Retina (tissue), 1 donor: ENCODE measurements around the gene PRKN.
"Not testable (repeated sequence)": the region's sequence is repeated elsewhere in the genome, so short reads cannot be mapped to it uniquely, and the experiment has no call there.

ENCODE experiments used
- DNase-seq: peaks from one replicate; pipeline ENCODE4 v3.0.0-alpha.2; 2016

PRKN gene

GRCh38 chr6:161880056-161880455 lies 847.5 kb downstream of the PRKN start:
- DNase-seq = no peak

- DNase-seq = no peak
Observed at GRCh38 chr6:161876231-161876630, 851.3 kb downstream of the PRKN start.

DNA sequence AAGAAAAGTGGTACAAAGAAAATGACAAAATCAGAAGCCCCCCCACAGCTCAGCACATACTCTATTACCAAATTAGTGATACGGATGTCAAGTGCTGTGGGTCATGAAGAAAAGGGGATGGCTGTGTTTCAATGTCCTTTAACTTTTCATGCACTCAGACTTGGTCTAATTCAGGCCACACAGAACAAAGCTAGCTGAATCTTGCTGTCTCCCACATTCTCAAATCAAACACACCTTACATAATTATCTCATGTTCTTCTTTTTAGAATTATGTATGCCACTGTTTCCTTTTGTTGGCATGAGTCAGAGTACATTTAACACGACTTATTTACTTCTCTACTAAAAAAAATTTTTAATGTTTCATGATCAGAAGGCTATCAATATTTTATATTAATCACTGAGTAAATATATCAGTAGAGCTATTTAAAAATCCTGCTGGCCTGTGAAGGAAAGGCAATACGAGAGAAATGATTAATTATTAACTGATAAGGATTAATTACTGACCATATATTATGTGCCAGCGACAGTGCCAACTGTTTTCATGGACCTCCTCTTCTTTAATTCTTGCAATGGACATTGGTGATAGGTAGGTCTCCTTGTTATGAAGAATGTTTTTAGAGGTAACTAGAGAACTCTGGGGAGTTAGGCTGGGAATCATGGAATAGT lies 857.2 kb downstream of the PRKN start:
- no peak for DNase-seq

DNA sequence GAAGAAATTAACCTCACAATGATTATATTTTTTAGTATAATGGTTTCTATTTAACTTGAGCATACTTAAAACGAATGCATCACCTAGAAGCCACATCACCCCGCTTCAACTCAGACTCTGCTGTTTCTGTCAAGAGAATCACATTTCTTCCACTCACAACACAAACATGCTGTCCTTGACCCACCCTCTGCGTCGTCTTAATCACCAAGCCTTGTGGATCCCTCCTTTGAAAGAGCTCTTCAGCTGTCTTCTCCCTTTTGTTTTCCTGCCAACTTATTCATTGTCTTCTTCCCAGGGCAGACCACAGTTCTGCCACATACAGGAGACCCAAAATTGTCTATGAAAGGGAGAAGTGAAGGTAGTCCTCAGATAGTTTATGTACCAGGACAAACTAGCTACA lies 858.1 kb downstream of the PRKN start:
- DNase-seq = no peak

- DNase-seq = no peak
Observed at GRCh38 chr6:161866570-161866969, 861.0 kb downstream of the PRKN start.

- not testable (repeated sequence) for DNase-seq
Observed at GRCh38 chr6:161861061-161861460, 866.5 kb downstream of the PRKN start.

- DNase-seq = peak; percentile 36
Observed at GRCh38 chr6:161853657-161854056, 873.9 kb downstream of the PRKN start.

DNA sequence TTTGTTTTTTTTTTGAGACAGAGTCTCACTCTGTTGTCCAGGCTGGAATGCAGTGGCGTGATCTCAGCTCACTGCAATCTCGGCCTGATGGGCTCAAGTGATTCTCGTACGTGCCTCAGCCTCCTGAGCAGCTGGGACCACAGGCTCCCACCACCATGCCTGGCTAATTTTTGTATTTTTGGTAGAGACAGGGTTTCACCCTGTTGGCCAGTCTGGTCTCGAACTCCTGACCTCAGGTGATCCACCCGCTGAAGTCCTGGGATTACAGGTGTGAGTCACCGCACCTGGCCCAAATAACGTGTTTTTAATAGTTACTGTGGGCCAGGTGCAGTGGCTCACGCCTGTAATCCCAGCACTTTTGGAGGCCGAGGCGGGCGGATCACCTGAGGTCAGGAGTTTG lies 876.1 kb downstream of the PRKN start:
- DNase-seq = not testable (repeated sequence)

- DNase-seq = no peak
Observed at GRCh38 chr6:161850562-161850961, 877.0 kb downstream of the PRKN start.

DNA sequence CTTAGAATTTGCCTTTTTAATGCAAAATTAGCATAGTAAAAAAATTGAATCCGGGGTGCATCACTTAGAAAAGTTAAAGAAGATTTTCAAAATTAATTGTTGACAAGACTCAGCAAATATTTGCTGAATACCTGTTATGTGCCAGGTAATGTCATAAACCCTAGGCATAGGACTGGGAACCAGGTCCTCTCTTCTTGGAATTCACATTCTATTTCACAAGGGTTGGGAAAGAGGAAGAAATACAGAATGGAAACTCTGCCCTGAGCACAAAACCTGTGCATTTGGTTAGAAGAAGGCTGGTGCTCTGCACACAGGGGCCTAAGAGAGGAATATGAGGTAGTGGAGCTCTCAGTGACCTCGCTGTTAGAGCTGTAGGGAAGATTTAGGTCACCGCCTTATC lies 879.9 kb downstream of the PRKN start:
- DNase-seq = no peak

- DNase-seq = no peak
Observed at GRCh38 chr6:161844804-161845203, 882.8 kb downstream of the PRKN start.

DNA sequence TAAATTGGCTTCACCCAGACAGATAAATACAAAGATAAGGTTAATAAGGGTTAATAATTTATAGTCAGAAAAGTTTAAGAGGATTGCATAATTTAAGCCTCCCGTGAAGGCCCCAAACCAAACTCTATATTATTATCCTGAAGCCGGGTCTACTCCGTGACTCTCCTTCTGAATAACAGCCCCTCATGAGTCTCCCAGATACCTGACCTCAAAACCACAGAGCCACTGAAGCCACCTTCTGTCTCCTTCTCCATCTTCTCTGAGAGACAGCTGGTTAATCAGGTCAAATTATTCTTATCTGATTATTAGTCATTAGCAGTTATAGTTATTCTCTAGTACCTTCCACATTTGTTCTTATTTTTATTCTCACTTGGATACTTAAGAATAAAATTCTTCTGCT lies 884.5 kb downstream of the PRKN start:
- peak; percentile 4 for DNase-seq

GRCh38 chr6:161840380-161840779 lies 887.2 kb downstream of the PRKN start:
- DNase-seq = no peak

DNA sequence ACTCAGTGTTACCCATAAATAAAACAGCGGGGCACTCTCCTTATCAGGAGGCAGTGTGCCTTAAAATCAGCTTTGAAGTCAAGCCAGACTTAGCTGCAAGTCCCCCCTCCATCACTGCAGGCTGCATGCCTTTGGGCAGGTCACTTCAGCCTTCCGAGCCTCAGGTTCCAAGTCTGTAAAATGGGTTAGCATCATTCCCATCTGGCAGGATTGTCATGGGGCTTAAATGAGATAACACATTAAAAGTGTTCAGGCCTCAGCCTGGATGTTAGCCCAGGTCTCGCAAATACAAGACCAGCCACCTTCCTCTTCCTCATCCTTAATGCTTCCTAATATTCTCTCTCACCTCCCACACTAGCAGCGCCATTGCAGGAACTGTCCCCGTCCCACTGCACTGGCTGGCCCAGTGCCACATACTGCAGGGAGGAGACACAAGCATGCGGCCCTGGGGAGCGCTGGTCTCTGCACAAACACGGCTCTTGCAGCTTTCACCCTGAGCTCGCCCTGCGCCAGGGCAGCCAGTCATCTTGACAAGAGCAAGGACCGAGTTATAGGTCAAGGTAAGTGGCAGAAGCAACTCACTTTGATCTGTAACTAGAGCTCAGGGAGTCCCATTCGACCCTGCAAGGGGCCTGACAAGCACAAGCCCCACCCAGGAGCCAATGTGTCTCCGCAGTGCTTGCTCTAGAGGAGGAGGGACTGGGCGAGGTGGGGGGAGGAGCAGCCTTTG lies 889.1 kb downstream of the PRKN start:
- no peak for DNase-seq

- DNase-seq = no peak
Observed at GRCh38 chr6:161837854-161838253, 889.7 kb downstream of the PRKN start.

DNA sequence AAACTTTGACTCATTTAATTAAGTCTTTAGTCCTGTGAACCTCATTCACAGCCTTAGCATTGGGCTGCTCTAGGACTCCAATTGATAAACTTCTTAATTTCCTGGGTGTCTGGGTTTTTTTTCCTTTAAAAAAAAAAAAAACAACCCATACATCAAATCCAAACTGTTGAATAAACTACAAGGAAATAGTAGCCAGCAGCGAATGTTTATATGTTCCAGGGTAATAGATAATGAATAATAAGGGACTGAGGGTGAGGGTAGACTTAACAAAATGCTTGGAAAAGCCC lies 890.2 kb downstream of the PRKN start:
- no peak for DNase-seq

DNA sequence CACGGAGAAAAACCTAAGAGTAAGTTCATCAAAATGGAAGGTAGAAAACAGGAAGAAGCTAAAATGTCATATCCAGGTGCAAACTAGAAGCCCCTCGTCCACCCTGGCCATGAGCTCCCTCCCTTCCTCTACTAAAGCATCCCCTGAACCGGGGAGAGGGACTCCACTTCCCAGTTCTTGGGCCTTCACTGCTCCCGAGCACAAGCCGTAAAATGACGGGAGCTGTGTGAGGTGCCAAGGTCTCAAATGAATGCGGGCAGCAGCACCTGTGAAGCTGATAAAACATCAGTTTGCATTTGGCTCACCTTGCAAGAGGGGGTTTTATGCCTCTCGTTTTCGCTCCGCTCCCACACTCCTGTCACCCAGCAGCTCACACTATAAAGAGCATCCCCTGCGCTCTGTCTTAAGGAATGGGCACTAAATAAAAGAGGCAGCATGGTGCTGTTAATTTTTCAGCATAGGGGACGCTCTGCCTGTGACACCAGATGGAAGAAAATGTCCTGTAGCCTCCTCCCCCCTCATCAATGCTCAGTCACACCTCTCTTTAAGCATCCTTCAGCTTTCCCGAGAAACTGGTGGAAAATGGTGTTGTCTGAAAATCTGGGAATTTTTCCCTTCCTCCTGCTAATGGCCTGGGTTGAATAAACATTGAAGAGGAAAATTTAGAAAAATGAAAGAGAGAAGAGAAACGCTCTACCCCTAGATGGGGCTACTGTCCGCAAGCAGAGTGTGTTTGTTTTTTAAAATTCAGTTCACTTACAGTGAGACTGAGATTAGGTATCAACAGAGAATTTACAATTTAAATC lies 890.7 kb downstream of the PRKN start:
- no peak for DNase-seq

- DNase-seq = peak; percentile 52
Observed at GRCh38 chr6:161835500-161836215, 891.9 kb downstream of the PRKN start.

GRCh38 chr6:161834426-161834825 lies 893.1 kb downstream of the PRKN start:
- DNase-seq = no peak

DNA sequence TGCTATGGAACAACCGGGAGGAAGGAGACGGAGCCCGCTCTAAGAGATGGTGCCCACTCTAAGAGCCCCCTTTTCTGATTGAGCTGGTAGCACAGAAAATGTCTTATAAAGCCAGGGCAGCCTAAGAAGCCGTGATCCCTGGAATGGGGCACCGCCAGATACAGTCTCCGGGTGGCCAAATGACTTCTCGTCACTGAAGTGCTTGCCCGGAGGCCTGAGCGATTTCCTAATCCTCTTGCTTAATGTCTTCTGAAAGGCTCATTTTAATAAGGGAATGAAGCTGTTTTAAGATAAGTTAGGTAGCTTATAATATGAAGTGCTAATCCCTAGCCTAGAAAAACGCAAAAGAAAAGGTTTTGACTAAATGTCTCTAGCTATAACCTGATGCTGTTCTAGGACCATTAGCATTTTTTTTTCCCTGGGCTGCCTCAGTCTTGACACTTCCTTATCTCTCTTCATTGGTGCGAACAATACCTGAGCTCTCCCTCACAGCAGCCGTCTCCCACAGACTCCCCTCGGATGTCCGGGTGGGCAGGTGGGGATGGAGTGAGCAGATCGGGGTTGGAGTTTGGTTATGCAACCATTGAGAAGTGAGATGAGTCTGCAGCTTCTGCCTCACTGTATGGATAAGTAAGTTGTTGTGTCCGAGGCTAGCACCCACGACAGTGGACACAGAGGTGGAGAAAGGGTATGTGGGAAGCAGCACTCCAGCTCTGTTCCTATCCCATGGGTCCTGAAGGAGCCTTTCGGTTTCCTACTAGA lies 894.3 kb downstream of the PRKN start:
- no peak for DNase-seq

- DNase-seq = no peak
Observed at GRCh38 chr6:161832622-161833021, 894.9 kb downstream of the PRKN start.

- peak; percentile 76 for DNase-seq
Observed at GRCh38 chr6:161830866-161831616, 896.5 kb downstream of the PRKN start.
